ENCODE measurements around the gene PREB.

PREB gene

GRCh38 chr2:27150639-27151230 is 16.3 kb upstream of the PREB start:
- FAIRE-seq: no peak
- no peak for DNase-seq (ENCODE audit: insufficient read length, low spot score)

GRCh38 chr2:27149570-27150405 is 15.4 kb upstream of the PREB start:
- FAIRE-seq (no peak), DNase-seq (ENCODE audit: insufficient read length, low spot score) (no peak)
- no peak for TF ChIP-seq CTCF (IDR thresholded peaks at IDR 0.05; ENCODE audit: insufficient read depth, missing control alignments)

More at GRCh38 chr2:27150639-27151230, 16.3 kb upstream of the PREB start:
- TF ChIP-seq CTCF (IDR thresholded peaks at IDR 0.05; ENCODE audit: insufficient read depth, missing control alignments): no peak

GRCh38 chr2:27148801-27149439 is 14.5 kb upstream of the PREB start, which contains the start of gene TCF23:
Gene TCF23 (plus strand): TSS chr2:27149004. CDS start chr2:27149134, 130 bp downstream.
- no peak for TF ChIP-seq CTCF (IDR thresholded peaks at IDR 0.05; ENCODE audit: insufficient read depth, missing control alignments)
- FAIRE-seq (no peak), DNase-seq (ENCODE audit: insufficient read length, low spot score) (no peak)

- no peak for DNase-seq (ENCODE audit: insufficient read length, low spot score)
- no peak for TF ChIP-seq CTCF (IDR thresholded peaks at IDR 0.05; ENCODE audit: insufficient read depth, missing control alignments)
- FAIRE-seq: no peak
These were observed 13.5 kb upstream of the PREB start for GRCh38 chr2:27147935-27148334.

- FAIRE-seq (no peak), DNase-seq (ENCODE audit: insufficient read length, low spot score) (no peak)
- no peak for TF ChIP-seq CTCF (IDR thresholded peaks at IDR 0.05; ENCODE audit: insufficient read depth, missing control alignments)
These were observed 11.2 kb upstream of the PREB start for GRCh38 chr2:27145682-27146081.

GRCh38 chr2:27143285-27143684 is 8.8 kb upstream of the PREB start:
- no peak for FAIRE-seq
- no peak for TF ChIP-seq CTCF (IDR thresholded peaks at IDR 0.05; ENCODE audit: insufficient read depth, missing control alignments)
- DNase-seq (ENCODE audit: insufficient read length, low spot score): no peak

Measured in D721Med (cell line).